NCI-H146 treated with DMSO at 0.1 percent for 48 hours (cell line): ENCODE data around the gene SLC6A18.

Experiments used
- DNase-seq: peaks from one replicate; lab custom pipeline; 2025; ENCODE audit not compliant: unreplicated experiment; lab: John Stamatoyannopoulos, UW

The SLC6A18 gene

GRCh38 chr5:1187234-1187949 is 37.8 kb upstream of the SLC6A18 start:
- peak; percentile 57 for DNase-seq

DNA sequence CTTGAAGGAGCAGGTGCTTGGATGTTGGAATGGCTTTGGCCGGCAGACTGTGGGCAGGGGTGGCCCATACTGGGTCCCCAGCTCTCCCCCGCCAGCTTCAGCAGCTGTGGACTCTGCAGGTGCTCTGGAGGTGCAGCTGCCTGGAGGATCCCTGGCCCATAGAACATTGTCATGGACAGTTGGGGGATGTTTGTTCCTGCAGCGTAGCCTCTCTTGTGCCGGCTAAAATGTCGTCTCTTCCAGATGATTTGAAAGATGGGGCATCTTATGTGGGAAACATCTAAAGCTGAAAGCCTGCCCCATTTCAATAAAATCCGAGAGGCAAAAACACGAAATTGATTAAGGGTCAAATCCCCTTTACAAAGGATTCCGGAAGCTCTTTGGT is 37.2 kb upstream of the SLC6A18 start:
- DNase-seq, result no peak

DNA sequence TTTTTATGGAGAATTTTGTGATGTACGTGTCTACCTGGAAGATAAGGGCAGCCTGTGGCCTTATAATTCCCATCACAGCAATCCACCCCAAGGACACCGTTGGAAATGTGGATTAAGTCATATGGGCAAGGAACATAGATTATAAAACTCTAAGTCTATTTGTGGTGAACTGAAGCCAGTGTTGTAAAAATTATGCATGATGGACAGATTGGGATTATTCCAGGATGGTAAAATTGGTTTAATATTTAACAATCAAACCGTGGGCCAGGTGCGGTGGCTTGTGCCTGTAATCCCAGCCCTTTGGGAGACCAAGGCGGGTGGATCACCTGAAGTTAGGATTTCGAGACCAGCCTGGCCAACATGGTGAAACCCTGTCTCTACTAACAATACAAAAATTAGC is 36.7 kb upstream of the SLC6A18 start:
- no peak for DNase-seq

DNA sequence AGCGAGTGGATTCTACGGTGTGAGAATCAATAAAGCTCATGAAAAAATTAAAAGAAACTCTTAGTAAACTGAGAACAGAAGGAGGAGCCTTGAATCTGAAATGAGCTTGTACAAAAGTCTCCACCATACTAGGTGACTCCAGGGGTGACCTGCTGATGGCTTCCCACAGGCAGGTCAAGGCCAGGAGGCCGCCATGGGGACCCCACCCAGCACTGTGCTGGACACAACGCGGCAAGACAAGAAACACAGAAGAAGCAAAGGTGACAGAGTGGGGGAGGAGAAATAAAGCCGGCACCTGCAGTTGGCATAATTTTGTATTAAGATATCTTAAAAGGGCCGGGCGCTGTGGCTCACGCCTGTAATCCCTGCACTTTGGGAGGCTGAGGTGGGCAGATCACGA is 35.9 kb upstream of the SLC6A18 start:
- DNase-seq, result no peak

GRCh38 chr5:1190278-1190677 is 34.9 kb upstream of the SLC6A18 start:
- no peak for DNase-seq

DNA sequence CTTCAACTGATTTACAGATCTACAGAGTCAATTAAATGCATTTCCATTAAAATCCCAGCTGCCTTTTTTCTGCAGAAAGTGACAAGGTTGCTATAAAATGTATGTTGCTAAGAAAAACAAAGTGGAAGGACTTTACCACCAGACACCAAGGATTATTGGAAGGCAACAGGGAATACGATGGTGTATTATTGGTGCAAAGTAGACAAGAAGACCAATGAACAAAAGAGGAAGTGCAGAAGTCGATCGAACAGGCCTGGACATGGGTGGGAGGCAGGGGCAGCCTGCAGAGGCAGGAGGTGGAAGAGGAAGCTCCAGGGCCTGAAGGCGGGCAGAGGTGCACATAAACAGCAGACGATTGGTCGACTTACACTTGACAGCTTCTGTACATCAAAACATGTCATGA is 34.3 kb upstream of the SLC6A18 start:
- no peak for DNase-seq

- DNase-seq, result no peak
Measured at GRCh38 chr5:1192971-1193590, 32.1 kb upstream of the SLC6A18 start.

DNA sequence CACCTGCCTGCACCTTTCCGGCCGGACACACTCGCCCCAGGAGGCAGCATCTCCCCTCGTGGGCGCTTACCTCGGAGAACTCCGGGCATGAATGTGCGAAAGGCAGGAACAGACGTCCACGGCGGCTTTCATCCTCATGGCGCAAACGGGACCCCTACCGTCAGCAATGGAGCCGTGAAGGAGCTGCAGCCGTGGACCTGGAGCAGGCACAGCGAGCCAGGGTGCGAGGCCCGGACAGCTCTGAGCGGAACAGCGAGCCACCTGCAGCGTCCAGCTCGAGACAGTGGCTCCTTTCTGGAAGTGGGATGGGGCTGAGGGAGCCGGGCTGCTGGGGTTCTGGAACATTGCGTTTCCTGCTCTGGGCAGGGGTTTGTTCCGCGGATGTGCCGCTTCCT is 31.6 kb upstream of the SLC6A18 start:
- peak; percentile 53 for DNase-seq

DNA sequence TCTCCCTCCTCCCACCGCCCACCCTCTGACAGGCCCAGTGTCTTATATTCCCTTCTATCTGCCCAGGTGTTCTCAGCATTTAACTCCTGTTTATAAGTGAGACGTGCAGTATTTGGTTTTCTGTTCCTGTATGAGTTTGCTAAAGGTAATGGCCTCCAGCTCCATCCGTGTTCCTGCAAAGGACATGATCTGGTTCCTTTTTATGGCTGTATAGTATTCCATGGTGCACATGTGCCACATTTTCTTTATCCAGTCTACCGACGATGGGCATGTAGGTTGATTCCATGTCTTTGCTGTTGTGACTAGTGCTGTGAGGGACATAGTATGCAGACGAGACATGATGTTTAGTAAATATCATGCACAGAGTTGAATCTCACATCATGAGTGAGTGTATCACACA is 30.8 kb upstream of the SLC6A18 start:
- no peak for DNase-seq

DNA sequence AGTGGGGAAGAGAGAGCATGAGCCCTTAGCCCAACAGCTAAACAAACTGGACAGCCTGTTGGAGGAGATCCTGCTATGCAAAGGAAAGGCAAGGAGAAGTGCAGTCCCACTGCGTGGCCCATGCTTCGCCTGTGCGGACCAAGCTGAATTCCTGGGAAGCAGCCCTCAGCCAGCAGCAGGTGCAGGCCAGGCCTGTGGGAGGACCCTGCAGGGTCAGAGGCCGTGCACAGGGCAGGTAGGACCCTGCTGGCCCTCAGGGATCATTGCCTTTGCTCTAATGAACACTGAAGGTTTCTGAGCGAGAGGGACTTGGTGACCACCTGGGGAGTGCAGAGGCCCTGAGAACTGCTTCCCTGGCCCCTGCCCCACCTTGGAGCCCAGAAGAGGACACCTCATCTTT is 29.7 kb upstream of the SLC6A18 start:
- no peak for DNase-seq

GRCh38 chr5:1195916-1196315 is 29.3 kb upstream of the SLC6A18 start:
- DNase-seq, result no peak

DNA sequence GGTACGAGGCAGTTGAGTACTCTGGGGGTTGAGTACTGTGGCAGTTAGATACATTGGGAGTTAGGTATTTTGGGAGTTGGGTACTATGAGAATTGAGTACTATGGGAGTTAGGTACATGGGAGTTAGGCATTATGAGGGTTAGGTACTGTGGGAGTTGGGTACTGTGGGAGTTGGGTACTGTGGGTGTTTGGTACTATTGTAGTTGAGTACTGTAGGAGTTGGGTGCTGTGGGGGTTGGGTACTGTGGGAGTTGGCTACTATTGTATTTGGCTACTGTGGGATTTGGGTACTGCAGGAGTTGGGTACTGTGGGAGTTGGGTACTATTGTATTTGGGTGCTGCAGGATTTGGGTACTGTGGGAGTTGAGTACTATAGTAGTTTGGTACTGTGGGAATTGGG is 28.6 kb upstream of the SLC6A18 start:
- no peak for DNase-seq

DNA sequence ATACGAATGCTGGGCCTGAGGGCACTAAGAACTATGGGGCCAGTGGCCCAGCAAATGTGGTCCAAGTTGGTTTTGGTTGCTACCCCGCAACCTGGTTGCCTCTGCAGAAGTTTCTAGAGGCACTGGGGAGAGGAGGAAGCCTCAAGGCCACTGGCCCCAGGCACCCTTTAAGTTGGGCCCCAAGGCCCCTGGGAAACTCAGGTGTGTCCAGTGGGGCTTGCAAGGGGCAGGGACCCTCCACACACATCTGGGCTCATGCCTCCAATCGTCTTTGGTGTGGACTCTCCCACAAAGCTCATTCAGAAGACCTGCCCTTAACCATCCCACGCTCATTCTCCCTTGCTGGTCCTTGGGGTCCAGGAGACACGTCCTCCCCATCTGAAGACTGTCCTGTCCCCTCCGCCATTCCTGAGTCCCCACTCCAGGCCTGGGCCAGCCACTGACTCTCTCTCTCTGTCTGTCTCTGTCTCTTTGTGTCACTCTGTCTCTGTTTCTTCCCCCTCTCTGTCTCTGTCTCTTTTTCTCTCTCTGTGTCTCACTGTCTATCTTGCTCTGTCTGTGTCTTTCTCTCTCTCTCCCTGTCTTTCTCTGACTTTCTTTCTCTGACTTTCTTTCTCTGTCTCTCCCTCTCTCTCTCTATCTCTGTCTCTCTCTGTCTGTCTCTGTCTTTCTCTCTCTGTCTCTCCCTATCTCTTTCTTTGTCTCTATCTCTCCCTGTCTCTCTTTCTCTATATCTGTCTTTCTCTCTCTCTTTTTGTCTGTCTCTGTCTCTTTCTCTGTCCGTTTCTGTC is 27.1 kb upstream of the SLC6A18 start:
- no peak for DNase-seq

GRCh38 chr5:1199340-1199648 is 25.9 kb upstream of the SLC6A18 start:
- DNase-seq, result no peak

DNA sequence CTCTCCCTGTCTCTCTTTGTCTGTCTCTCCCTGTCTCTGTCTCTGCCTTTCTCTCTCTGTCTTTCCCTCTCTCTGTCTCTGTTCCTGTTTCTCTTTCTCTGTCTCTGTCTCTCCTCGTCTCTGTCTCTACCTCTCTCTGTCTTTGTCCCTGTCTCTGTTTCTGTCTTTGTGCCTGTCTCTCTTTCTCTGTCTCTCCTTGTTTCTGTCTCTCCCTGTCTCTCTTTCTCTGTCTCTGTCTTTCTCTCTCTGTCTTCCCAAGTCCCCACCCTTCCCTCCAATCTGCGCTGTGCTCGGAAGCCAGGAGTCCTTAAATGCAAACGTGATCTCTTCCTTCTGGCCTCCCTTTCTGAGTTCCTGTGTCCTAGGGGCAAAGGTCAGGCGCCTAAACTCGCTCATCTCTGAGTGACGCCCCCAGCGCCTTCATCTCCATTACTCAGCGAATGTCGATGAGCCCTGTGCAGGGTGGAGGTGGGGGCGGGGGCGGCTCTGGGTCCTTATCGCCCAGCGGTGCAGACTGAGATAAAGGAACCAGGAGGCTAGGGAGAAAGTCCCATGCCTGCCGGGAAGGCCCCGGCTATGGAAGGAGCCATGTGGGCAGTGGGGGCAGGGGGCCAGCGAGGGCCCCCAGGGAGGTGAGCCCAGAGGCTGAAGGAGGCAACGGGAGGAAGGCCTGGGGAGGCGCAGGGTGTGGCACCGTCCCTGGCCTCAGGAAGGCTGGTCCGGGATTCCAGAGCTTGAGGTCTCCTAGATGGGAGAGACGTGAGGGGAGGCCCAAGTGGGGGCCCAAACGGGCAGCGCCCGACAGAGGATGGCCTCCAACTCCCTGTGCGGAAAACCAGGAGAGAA is 25.3 kb upstream of the SLC6A18 start:
- no peak for DNase-seq

DNA sequence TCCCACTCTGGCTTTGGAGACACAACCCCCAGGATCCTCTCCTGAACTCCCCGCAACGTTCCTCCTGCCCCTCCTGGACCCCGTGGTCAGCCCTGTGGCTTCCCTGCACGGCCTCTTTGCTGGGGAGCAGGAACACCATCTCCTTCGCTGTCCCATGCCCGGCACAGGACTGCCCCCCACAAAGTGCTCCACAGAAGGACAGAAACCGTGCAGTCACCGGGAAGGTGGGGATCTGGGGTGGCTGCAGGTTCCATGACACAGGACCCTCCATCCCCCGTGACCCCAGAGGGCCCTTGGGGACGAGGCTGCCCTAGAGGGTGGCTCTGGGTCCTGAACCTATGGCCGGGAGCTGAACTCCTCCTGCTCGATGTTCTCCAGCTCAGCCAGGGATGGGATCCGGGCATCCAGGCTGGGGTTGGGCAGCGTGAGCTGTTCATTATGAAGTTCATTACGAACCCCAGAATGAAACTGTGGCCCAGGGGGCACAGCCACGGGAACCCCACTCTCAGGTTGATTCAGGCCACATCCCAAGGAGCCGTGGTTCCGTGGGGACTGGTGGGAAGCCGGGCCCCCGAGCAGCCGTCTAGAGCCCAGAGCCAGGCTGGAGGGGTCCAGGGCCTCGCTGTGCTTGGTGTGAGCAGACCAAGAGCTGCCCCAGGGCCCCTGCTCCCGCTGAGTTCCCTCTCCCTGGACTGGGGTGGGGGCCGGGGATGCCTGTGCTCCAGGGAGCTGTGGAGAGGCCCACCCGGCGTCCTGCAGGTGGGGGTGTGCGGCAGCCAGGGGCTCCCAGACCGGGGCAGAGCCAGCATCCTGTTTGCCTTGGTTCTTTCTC is 24.5 kb upstream of the SLC6A18 start:
- DNase-seq, result peak; percentile 41

- DNase-seq, result no peak
Measured at GRCh38 chr5:1201327-1202025, 23.7 kb upstream of the SLC6A18 start, which contains the start of gene SLC6A19. Gene SLC6A19, plus strand, starts transcription at chr5:1201595. Its CDS starts 56 bp downstream, at chr5:1201651.

DNA sequence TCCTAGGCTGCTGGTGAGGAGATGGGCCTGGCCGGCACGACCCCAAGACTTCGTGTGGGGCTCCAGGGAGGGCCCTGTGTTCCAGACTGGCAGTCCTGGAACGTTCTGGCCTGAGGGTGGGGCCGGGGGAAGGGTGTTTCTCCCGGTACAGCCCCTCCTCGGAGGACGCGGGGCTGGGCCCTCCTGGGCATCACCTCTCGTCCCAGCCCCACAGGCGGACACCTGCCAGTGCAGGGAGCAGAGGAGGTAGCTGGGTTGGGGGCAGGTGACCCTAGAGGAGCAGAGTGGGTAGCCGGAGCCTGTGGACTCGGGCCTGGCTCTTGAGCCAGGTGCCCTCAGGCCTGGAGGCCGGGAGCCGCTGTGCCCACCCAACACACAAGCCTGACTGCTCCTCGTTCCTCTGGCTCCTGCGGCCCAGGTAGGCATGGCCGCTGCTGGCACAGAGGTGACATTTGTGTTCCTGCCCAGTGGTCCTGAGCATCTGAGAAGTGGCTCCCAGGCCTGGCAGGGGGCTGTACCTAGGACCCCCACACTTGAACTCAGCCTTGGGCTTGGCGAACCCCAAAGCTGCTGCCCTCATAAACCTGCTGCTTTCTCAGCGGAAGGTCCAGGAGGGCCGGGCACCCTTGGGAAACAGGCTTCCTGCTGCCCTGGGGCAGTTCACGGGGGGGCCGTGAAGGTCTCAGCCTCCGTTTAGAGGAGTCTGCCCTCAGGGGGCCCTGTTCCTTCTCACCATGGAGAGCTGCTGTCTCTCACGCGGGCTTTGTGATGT is 23.0 kb upstream of the SLC6A18 start:
- no peak for DNase-seq

DNA sequence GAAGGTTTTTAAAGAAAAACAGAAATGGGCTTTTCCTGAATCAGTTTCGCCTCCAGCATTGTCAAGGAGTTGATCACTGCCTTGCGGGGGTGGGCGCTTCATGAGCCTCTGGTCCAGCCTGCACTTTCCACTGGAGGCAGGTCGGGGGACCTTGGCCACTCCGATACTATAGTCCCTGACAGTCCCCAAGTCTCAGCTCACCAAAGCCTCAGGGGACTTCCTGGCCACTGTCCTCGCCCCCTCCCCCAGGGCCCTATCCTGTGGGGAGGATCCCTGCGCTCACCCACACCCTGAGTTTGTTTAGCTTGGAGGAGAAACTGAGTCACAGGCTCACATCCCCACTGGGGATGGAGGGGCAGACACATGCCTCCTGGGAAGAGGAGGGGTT is 22.4 kb upstream of the SLC6A18 start:
- no peak for DNase-seq
